Stimulated activated CD8-positive, alpha-beta memory T cell treated with anti-CD3 and anti-CD28 coated beads, Interleukin-4, amount 100 ng/mL, for 4 hours (primary cell): ENCODE measurements around the gene SLC16A9.
"Not testable (repeated sequence)": the region's sequence is repeated elsewhere in the genome, so short reads cannot be mapped to it uniquely, and the experiment has no call there.

Source experiments
- DNase-seq, 2 donors: peaks; one replicate each; pipeline ENCODE4 v3.0.0-alpha.2; 2020; ENCODE audit warnings: low read depth in 2 of 2, low spot score in 1 of 2

The SLC16A9 gene

GRCh38 chr10:59709395-59710125 lies at the start of gene SLC16A9:
SLC16A9 (minus strand) TSS chr10:59709850; CDS start chr10:59684291, 25,559 bp downstream.
- DNase-seq = no peak

GRCh38 chr10:59757966-59758365 lies 48.3 kb upstream of the SLC16A9 start:
- DNase-seq = no peak

GRCh38 chr10:59754951-59755350 lies 45.3 kb upstream of the SLC16A9 start:
- no peak for DNase-seq

GRCh38 chr10:59753267-59753666 lies 43.6 kb upstream of the SLC16A9 start, which contains the start of gene MRLN:
MRLN (minus strand) TSS chr10:59753455.
- no peak for DNase-seq

- DNase-seq = no peak
Measured at GRCh38 chr10:59752278-59752940, 42.8 kb upstream of the SLC16A9 start.

- no peak for DNase-seq
Measured at GRCh38 chr10:59750155-59750945, 40.7 kb upstream of the SLC16A9 start.

- no peak for DNase-seq
Measured at GRCh38 chr10:59748834-59749233, 39.2 kb upstream of the SLC16A9 start.

- DNase-seq = no peak
Measured at GRCh38 chr10:59745163-59745650, 35.6 kb upstream of the SLC16A9 start.

- DNase-seq = not testable (repeated sequence)
Measured at GRCh38 chr10:59744762-59745161, 35.1 kb upstream of the SLC16A9 start.

GRCh38 chr10:59744156-59744555 lies 34.5 kb upstream of the SLC16A9 start:
- DNase-seq = not testable (repeated sequence)

- no peak for DNase-seq
Measured at GRCh38 chr10:59741583-59741982, 31.9 kb upstream of the SLC16A9 start.

- DNase-seq = no peak
Measured at GRCh38 chr10:59741048-59741447, 31.4 kb upstream of the SLC16A9 start.

GRCh38 chr10:59736749-59737148 lies 27.1 kb upstream of the SLC16A9 start:
- no peak for DNase-seq

- DNase-seq = no peak
Measured at GRCh38 chr10:59735296-59735695, 25.6 kb upstream of the SLC16A9 start.

GRCh38 chr10:59734014-59734462 lies 24.4 kb upstream of the SLC16A9 start:
- no peak for DNase-seq

GRCh38 chr10:59733321-59734013 lies 23.8 kb upstream of the SLC16A9 start:
- DNase-seq = not testable (repeated sequence)

GRCh38 chr10:59732849-59733248 lies 23.2 kb upstream of the SLC16A9 start:
- not testable (repeated sequence) for DNase-seq

GRCh38 chr10:59729167-59729566 lies 19.5 kb upstream of the SLC16A9 start:
- DNase-seq = not testable (repeated sequence)

GRCh38 chr10:59724098-59724938 lies 14.7 kb upstream of the SLC16A9 start:
- DNase-seq = no peak

GRCh38 chr10:59720377-59720776 lies 10.7 kb upstream of the SLC16A9 start:
- DNase-seq = no peak
